Astrocyte (in vitro differentiated cells and primary cell): ENCODE results near the gene LMCD1.

Experiments used
- EZH2 ChIP-seq: IDR thresholded peaks from 2 replicates; pipeline ENCODE4 v1.6.1; 2012; ENCODE audit warnings: mild to moderate bottlenecking, low read length, inconsistent platforms; ENCODE audit not compliant: insufficient read depth
- TF ChIP-seq, protein P1 (sequence below): IDR thresholded peaks from 2 replicates; pipeline ENCODE4 v1.5.1; 2011; ENCODE audit warnings: low read depth, mild to moderate bottlenecking, inconsistent platforms, low read length, moderate library complexity; ENCODE audit not compliant: insufficient read depth

- TF ChIP-seq, protein P1, sequence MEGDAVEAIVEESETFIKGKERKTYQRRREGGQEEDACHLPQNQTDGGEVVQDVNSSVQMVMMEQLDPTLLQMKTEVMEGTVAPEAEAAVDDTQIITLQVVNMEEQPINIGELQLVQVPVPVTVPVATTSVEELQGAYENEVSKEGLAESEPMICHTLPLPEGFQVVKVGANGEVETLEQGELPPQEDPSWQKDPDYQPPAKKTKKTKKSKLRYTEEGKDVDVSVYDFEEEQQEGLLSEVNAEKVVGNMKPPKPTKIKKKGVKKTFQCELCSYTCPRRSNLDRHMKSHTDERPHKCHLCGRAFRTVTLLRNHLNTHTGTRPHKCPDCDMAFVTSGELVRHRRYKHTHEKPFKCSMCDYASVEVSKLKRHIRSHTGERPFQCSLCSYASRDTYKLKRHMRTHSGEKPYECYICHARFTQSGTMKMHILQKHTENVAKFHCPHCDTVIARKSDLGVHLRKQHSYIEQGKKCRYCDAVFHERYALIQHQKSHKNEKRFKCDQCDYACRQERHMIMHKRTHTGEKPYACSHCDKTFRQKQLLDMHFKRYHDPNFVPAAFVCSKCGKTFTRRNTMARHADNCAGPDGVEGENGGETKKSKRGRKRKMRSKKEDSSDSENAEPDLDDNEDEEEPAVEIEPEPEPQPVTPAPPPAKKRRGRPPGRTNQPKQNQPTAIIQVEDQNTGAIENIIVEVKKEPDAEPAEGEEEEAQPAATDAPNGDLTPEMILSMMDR: no peak
- TF ChIP-seq EZH2: no peak
These were observed 54.3 kb downstream of the LMCD1 start for GRCh38 chr3:8555725-8556472.
